GM19395 (cell line): ENCODE results near the gene SPAG6.

ENCODE experiments used
- ATAC-seq: cut with Tn5 transposase; IDR thresholded peaks from one replicate; pipeline ENCODE4 v1.9.1; 2021; ENCODE audit warnings: mild to moderate bottlenecking, moderate library complexity; ENCODE audit not compliant: unreplicated experiment

SPAG6 gene

DNA sequence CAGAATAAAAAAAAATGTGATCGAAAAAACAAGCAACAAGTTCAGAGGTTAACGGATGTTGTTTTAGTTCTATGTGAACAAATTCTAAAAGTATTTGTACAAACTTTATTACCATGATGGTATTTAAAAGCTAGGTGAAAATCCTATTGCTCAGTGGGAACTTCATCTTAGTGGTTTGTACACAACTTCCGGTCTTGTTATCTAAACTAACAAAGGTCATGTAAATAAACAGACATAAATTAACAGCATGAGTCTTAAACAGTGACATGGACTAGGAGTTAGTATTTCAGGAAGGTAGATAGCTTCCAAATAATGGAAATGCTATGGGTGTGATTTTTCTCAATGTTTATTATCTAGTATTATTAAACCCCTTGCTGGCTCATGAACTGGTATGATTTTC lies 83.8 kb downstream of the SPAG6 start:
- no peak for ATAC-seq

DNA sequence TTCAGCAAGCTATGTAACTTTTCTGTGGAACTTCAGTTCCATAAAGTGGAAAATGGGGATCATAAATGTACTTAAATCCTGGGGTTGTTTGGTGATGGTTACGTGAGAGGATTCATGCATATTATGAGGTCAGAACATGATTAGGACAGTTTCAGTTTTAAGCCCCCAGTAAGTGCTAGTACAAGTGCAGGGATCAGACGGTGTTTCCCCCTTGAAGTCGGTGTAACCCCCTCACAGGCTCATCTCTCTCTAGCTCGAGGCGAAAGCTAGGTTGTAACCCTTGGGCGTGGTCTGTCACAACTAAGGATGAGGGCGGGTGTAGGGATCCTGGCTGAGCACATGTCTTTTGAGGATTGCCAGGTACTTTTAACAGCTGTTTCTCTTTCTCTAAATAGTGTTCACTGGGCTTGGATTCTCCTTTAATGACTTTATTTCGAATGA lies 84.7 kb downstream of the SPAG6 start:
- ATAC-seq = no peak

DNA sequence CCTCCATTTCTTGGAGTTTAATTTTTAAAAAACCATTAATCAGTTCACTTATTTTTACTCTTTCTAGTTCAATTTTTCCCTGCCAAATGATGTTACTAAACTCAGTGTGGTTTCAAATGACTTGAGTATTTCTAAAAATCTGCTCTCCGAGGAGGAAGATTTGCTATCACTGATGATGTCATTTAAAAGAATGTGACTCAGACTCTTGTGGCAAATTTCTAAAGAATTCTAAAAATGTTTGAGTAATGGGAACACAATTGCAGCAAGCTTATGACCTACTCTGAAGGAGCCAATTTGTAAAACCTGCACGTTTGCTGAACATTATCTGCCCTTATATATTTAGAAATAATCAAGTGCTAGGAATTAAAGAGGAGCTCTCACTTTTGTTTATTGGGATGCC lies 88.6 kb downstream of the SPAG6 start:
- ATAC-seq = no peak

DNA sequence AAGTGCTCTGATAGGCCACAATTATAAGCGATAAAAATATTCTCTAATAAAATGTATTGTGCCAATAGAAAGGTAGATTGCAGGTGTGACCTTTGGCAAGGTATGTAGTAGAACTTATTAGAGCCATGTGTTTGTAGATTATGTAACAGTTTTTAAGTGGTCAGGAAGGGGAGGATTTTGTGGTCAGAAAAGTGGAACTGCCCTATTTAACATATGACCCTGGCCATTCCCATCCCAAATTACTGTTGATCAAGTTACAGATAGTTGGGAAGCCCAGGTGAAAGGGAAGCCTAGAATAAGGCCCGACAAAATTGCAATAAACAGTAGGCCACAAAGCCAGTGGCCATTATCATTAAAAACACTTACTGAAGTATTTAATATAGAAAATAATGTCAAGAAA lies 89.2 kb downstream of the SPAG6 start:
- no peak for ATAC-seq

DNA sequence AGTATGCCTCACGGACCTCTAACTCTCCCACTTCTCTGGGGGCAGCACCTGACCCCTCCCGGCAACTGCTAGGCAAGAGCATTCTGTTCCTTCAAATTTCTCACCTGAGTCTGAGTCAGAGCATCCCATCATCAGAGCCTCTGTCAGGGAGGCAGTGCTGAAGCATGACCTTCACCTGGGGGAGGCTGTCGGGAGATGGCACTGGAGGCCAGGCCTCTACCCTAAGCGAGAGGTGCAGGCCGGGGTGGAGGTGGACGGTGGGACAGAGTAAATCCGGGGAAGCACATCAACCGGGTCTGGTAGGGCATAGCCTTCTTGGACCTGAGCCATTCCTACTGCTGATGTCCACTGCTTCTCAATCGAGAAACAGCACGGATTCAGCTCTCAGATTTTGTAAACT lies 90.4 kb downstream of the SPAG6 start:
- ATAC-seq = no peak

DNA sequence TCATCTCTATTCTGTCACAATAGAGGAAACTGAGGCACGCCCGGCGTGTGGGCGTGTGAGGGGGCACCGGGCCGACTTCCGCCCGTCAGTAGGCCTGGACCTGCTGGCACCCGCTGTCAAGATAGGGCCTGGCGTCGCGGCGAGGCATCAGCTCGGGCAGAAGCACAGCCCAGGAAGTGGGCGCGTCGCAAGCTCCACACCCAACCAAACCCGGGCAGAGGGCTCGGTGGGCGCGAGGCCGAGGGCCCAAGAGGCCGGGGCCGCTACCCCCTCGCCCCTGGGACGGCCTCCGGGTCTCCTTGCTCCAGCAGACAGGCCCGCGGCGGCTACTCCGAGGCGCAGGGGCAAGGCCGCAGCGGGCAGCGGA lies 91.2 kb downstream of the SPAG6 start:
- ATAC-seq = peak; percentile 50

DNA sequence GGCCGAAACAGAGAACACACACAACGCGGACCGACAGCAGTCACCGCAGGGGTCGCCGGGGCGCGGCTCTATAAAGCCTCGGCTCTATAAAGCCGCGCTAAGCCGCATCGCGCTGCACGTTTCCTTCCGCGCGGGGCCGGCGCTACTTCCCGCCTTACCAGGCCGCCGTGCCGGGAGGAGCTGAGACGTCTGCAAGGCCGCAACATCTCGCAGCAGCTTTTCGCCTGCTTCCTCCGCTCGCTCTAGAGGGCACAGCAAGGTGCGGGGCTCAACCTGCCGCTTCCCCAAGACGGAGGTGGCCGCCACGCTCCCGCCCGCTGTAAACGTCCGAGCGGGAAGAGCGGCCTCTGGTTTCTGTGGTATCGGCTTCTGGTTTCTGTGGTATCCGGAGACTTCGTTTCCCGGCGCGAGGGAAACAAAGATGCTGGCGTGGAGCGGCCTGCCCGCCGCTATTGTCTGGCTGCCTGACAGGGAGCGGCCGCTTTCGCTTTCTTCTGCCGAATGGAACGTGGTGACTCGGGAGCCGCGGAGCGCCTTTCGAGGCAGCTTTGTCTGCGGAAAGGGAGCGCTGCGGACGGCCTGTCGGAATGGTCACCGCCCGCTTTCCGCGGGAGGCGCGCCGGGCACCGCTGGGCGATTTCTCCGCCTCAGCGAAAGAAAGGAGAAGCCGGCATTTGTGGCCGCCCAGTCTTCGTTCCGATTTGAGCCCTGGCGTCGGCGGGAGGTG lies 91.8 kb downstream of the SPAG6 start:
- peak; percentile 82 for ATAC-seq

DNA sequence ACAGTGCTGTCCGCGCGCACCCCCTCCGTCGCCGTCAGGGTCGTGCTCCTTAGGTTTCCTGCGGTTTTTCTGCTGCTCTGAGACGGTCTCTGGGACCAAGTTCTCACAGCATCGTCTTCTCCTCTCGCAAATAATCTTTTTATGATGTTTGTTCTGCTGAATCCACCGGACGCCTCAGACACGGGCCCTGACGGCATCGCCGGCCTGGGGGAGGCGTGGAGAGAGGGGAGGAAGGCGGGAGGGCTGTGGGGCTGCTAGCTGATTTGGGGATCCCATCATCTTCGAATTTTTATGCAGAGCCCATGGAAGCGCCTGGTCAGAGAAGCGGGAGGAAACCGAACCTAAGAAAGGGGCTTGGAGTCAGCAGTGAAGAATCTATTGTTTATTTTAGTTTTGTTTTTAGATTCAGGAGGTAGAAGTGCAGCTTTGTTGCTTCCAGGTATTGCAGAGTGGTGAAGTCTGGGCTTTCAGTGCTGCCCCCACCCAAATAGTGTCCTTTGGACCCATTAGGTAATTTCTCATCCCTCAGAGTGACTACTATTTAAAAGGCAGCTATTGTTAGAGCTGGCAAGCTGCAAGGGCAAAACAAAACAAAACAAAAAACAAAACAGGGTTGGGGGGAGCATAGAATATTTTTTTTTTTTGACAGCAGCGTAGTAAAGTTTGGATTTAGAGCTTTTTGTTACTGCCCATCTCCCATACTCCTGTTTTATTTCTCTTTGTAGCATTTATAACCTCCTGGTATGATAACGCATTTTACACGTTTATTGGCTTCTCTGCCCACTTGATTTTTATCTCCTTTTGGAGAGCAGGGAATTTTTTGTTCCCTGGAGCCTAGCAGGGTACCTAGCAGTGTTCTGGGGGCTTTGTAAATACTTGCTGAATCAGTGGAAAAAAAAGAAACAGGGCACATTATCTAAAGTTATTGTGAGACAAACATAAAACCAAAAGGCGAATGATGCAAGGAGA lies 92.6 kb downstream of the SPAG6 start:
- ATAC-seq = peak; percentile 32

DNA sequence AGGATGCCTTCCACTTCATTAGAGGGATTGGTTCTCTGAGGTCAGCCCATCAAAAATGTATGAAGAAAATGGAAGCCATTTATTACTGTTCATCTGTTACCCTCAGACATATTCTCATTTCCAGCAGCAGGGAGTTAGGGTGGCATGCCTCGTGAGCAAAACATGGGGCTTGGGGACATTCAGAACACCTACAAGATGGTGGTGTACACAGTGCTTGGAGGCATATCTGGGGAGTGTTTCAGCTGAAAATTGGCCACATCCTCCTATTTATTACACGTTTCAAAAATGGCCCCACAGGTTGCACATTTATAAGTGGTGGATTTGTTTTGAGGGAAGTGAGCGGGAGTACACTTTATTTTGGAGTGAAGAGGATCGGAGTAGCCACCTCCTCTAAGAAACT lies 93.4 kb downstream of the SPAG6 start:
- no peak for ATAC-seq

DNA sequence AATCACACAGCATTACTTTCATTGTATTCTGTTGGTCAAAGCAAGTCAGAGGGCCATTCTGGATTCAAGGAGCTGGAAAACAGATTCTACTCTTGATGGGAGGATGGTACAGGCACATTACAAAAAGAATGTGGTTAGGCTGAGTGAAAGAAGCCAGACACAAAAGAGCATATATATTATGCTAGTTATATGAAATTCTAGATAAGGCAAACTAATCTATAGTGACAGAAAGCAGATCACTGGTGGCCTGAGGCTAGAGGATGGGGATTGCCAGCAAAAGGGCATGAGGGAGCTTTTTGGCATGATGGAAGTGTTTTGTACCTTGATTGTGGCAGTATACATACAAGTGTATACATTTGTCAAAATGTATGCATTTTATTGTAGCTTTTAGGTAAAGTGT lies 96.8 kb downstream of the SPAG6 start:
- no peak for ATAC-seq

DNA sequence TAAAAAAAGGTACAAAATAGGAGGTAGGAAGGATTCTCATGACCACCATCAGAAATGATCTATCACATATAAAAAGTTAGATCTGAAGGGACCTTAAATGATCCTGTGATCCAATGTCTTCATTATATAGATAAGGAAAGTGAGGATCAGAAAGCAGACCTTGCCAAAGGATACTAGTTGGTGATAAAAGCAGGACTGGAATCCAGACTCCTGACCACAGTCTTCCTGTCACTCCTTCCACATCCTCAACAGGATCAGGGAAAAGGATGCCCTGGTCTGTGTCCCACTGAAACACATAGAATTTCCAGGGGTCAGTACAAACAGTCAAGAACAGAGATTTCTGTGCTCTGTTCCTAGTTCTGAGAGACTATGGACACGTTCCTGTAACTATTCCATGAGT lies 97.2 kb downstream of the SPAG6 start:
- ATAC-seq = no peak

DNA sequence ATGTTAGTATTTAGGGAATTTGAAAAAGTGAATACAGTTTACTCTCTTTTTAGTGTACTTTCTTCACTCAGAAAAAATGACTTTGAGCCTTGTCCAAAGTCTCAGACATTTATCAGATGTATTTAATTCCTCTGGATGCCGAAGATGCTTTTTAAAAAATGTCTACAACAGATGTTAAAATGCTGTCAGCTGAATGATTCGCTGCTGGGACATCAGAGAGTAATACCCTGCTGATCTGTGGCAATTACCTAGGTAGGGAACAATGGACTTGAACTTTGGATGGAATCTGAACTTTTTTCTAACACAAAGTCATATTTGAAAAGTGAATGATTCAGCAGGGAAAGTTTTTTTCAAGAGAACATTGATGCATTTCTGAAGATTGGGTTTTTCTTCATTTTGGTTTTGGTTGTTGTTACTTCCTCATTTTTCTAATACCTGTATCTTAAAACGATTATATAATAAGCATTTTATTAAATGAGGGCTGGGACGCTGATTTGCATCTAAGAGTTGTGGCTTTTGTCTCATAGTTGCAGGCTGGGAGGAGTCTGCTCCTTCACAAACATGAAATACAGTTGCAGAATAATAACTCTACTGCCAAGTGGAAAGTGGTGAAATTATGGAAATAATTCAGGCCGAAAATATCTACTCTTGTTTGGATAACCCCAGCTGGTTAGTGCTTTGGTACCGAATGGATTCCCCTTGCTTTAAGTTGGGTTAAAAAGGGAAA lies 98.0 kb downstream of the SPAG6 start:
- no peak for ATAC-seq

DNA sequence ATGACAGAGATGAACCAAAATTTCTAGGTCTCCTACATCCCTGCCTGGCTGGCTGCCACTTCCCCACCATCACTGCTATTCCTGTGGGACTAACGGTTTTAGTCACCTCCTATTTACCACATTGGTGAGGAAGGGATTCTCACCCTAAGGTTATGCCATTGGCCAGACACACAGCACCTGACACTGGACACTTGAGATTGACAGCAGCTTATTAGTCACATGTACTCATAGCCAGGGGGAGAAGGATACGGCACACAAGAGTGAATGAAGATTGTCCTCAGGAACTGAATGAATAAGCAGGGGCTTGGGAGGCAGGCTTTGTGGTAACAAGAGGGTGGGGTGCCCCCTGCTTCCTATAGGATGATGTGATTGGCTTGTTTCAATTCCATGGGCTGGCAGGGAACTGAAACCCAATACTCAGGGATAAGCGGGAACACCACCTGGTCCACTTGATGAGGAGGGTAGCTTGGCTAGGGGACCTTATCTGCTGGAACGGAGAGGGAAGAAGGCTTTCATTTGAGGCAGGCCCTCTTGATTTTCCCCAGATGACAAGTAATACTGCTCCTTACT lies 99.0 kb downstream of the SPAG6 start:
- no peak for ATAC-seq

DNA sequence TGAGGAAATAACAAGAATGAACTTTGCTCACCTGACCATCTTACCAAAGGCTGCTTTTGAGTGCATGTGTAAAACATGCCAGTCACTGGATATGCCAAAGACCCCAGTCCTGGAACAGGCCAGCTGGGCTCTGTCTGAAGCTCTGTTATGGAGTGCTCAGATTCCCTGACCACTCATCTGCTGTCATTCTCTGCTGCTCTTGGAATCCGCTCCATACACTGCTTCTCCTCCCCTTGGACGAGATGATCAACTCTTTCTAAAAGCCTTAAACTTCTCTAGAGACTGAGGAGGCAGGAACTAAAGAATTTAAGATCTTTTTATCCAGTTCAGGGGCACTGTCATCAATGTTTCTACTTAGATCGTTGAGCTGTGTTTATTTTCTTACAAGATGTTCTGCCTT lies 100.2 kb downstream of the SPAG6 start:
- no peak for ATAC-seq

DNA sequence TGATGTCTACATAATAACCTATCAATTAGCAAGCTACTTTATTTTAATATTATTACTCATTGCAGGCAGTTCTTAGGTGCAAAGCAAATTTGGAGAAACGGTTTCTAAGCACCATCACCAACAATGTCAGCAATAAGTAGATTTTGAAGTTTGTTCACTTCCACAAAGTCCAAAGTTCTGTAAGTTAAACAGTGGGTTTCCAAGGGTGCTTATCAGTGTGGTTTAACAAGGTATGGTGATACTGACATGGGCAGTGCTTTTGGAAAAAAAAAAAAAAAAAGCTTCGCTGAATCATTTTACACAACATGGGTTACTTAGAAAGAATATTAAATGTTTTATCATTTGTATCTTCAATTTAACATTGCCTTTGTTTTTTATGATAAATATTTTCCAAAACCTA lies 101.8 kb downstream of the SPAG6 start:
- ATAC-seq = no peak

DNA sequence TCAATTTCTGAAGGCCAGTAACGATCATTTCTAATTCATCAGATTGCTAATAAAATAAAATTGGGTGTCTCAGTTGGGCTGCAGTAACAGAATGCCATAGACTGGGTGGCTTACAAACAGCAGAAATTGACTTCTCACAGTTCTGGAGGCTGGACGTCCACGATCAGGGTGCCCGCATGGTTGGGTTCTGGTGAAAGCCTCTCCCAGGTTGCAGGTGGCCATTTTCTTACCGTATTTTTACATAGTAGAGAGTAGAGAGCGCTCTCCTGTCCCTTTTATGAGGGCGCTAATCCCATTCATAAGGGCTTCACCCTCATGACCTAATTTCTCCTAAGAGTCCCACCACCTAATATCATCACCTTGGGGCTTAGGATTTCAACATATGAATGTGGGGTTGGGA lies 106.0 kb downstream of the SPAG6 start:
- ATAC-seq = no peak

DNA sequence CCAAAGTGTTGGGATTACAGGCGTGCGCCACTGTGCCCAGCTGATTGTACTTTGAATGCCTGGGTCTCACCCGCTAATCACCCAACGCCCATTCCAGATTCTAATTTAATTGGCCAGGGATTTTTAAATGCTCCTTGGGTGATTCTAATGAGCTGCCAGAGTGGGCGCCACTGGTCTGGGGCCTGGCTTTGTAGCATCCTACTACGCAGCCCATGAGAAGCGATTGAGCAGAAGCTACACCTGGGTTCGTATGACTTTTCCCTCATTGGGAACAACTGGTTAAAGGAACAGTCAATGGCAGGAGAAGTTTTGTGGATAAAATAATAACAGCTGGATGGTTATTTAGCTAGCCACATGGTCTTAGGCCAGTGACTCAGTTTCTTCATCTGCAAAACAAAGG lies 108.0 kb downstream of the SPAG6 start:
- no peak for ATAC-seq

DNA sequence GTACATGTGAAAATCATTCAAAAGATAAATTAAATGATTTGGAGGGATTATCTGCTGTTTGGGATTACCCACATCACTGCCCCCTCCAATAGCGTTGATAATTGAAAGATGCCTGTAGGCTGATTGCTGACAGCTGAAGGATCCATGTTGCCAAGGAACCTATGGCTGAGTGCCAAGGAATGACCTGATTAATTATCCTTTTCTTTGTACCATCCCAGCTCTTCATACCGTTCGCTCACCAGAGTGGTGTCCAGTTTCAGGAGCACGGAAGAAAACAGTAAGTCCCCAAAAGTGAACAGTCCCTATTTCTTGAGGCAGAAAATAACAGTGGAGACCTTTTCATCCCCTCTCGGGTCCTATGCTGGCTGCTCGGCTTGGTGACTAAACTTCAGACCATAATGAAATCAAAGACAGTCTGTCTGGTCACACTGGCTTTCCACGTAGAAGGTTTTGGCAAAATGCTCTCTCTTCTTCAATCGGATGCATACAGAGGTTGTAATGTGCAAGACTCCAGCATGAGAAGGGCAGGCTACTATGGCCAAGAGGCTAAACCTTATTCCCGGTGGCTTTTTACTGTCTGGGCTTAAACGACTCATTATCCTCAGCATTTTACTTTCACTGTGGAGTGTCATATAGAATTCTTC lies 108.8 kb downstream of the SPAG6 start:
- no peak for ATAC-seq

DNA sequence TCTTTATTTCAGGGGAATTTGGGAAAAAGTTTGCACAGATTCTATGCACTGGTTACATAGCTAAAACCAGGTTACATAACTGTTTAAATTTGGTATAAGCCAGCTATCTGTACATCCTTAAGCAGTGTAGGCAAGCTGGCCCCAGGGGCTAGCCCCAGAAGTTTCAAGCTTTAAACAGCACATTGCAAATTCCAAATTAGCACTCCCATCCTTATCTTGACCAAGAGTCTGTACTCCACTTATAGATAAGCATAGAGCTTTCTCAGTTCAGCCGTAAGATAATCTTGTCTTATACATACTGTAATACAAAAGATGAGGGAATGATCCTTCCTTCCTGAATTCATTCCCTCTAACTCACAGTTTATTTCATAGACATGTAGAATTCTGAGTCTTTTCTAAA lies 109.3 kb downstream of the SPAG6 start:
- ATAC-seq = no peak

DNA sequence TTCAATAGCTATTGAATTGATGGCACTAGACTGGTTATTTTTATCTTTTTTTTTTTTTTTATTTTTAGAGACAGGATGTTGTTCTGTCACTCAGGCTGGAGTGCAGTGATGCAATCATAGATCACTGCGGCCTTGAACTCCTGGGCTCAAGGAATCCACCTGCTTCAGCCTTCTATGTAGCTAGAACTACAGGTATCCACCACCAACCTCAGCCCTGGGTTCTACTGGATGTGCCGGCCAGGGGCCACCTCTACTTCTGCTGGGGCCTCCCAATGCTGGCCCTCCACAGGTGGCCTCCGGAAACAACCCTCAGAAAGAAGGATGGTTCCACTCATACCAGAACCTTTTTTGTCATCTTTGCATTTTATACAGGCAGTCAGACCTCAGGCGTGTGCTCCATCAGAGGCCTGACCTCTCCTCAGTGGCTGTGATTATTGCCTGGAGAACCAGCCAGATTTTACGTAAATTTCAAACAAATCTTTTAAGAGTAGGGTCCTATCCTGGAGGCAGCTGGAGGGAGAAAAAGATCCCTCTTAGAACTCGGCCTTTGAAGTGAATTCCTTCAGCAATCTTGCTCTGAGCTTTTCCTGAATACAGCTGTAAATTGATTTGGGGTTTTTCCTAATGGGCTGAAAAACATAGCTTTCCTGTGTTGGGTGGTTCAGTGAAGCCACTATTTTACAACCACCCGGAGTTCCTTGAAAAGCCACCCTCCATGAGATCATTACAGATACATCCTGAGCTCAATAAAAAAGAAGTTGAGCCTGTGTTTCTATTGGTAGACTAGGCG lies 110.0 kb downstream of the SPAG6 start:
- no peak for ATAC-seq
